ENCODE measurements around the gene AGAP1.

Gene AGAP1

GRCh38 chr2:235566931-235567495 lies 73.2 kb downstream of the AGAP1 start:
- TF ChIP-seq CTCF (IDR thresholded peaks at IDR 0.05; ENCODE audit: low read depth, low read length, missing control alignments) = no peak
- H3K4me3 ChIP-seq (ENCODE audit: low read depth, low read length) = no peak overlapping the region
- no peak for DNase-seq (ENCODE audit: low read depth)

GRCh38 chr2:235567842-235568241 lies 74.0 kb downstream of the AGAP1 start:
- no peak overlapping the region for H3K4me3 ChIP-seq (ENCODE audit: low read depth, low read length)
- DNase-seq (ENCODE audit: low read depth) = no peak
- TF ChIP-seq CTCF (IDR thresholded peaks at IDR 0.05; ENCODE audit: low read depth, low read length, missing control alignments) = no peak

- no peak overlapping the region for H3K4me3 ChIP-seq (ENCODE audit: low read depth, low read length)
- no peak for DNase-seq (ENCODE audit: low read depth)
- no peak for TF ChIP-seq CTCF (IDR thresholded peaks at IDR 0.05; ENCODE audit: low read depth, low read length, missing control alignments)
Observed at GRCh38 chr2:235568431-235568830, 74.6 kb downstream of the AGAP1 start.

- no peak overlapping the region; the same call in 1 of the 2 replicates for H3K4me3 ChIP-seq (ENCODE audit: low read depth, low read length)
Observed at GRCh38 chr2:235569837-235570236, 76.0 kb downstream of the AGAP1 start.

GRCh38 chr2:235570256-235570655 lies 76.4 kb downstream of the AGAP1 start:
- TF ChIP-seq CTCF (IDR thresholded peaks at IDR 0.05; ENCODE audit: low read depth, low read length, missing control alignments) = no peak
- H3K4me3 ChIP-seq (ENCODE audit: low read depth, low read length) = no peak overlapping the region; the same call in 1 of the 2 replicates
- no peak for DNase-seq (ENCODE audit: low read depth)

More at GRCh38 chr2:235569837-235570236, 76.0 kb downstream of the AGAP1 start:
- DNase-seq (ENCODE audit: low read depth) = no peak
- TF ChIP-seq CTCF (IDR thresholded peaks at IDR 0.05; ENCODE audit: low read depth, low read length, missing control alignments) = no peak

- no peak overlapping the region for H3K4me3 ChIP-seq (ENCODE audit: low read depth, low read length)
- no peak for DNase-seq (ENCODE audit: low read depth)
- no peak for TF ChIP-seq CTCF (IDR thresholded peaks at IDR 0.05; ENCODE audit: low read depth, low read length, missing control alignments)
Observed at GRCh38 chr2:235570966-235571692, 77.3 kb downstream of the AGAP1 start.

GRCh38 chr2:235572592-235572991 lies 78.7 kb downstream of the AGAP1 start:
- no peak for TF ChIP-seq CTCF (IDR thresholded peaks at IDR 0.05; ENCODE audit: low read depth, low read length, missing control alignments)
- no peak overlapping the region for H3K4me3 ChIP-seq (ENCODE audit: low read depth, low read length)
- DNase-seq (ENCODE audit: low read depth) = no peak

All from GM12864 (cell line).